Natural killer cell (primary cell): ENCODE results near the gene MAN1A2. TPM values are rescaled to one million over a fixed set of nuclear protein-coding genes. Genes with fewer than 3 reads are reported as not detected.
A peak's percentile ranks its signal among the peaks of the same experiment; 100 is the strongest.

Source experiments
- ATAC-seq, 3 donors: fragments of 150-1000 bp in 2 of 3; fragments of 200-7000 bp in 1 of 3; cut with Tn5 transposase; 1 replicate in 1 of 3; 2 replicates in 2 of 3; pipeline ENCODE4 v1.10.0; 2021; ENCODE audit warnings: mild to moderate bottlenecking in 2 of 3, moderate library complexity in 2 of 3
- DNase-seq, 2 donors: peaks; one replicate each; pipeline versions ENCODE4 v3.0.0 to v3.0.0-alpha.2; 2013 to 2021; ENCODE audit warnings: mixed read lengths in 1 of 2
- H3K27ac ChIP-seq: one replicate; pipeline ENCODE4 v1.5.1; 2013; ENCODE audit warnings: mild to moderate bottlenecking, low read length
- H3K27me3 ChIP-seq: one replicate; pipeline ENCODE4 v1.6.1; 2013; ENCODE audit warnings: low read length; ENCODE audit not compliant: control insufficient read depth, insufficient read depth
- H3K36me3 ChIP-seq: one replicate; pipeline ENCODE4 v1.6.1; 2013; ENCODE audit warnings: low read length; ENCODE audit not compliant: control insufficient read depth, insufficient read depth
- H3K4me1 ChIP-seq: one replicate; pipeline ENCODE4 v1.6.1; 2013; ENCODE audit warnings: low read length; ENCODE audit not compliant: control insufficient read depth, insufficient read depth
- H3K4me3 ChIP-seq: one replicate; pipeline ENCODE4 v1.5.1; 2013; ENCODE audit warnings: low read length
- H3K9me3 ChIP-seq: one replicate; pipeline ENCODE4 v1.6.1; 2013; ENCODE audit warnings: low read length; ENCODE audit not compliant: control insufficient read depth, insufficient read depth
- H3K27ac Mint-ChIP-seq, 2 donors: one replicate each; pipeline ENCODE4 v1.8.0; 2022; ENCODE audit warnings: mild to moderate bottlenecking in 2 of 2, mixed read lengths in 2 of 2, moderate library complexity in 1 of 2
- H3K27me3 Mint-ChIP-seq, 2 donors: one replicate each; pipeline ENCODE4 v1.8.0; 2022; ENCODE audit warnings: low read depth in 2 of 2, mixed read lengths in 2 of 2
- H3K36me3 Mint-ChIP-seq: one replicate; pipeline ENCODE4 v1.8.0; 2022; ENCODE audit warnings: mixed read lengths
- H3K4me1 Mint-ChIP-seq, 2 donors: one replicate each; pipeline ENCODE4 v1.8.0; 2022; ENCODE audit warnings: mixed read lengths in 2 of 2
- H3K4me3 Mint-ChIP-seq: one replicate; pipeline ENCODE4 v1.8.0; 2022; ENCODE audit warnings: mild to moderate bottlenecking, moderate library complexity, mixed read lengths
- H3K9me3 Mint-ChIP-seq, 2 donors: one replicate each; pipeline ENCODE4 v1.8.0; 2022; ENCODE audit warnings: mixed read lengths in 2 of 2
- WGBS: methylation state at CpG from one replicate; pipeline ENCODE4 v1.1.7; 2013; ENCODE audit warnings: missing lambda C conversion rate; ENCODE audit not compliant: insufficient coverage; 5-methylcytosine and 5-hydroxymethylcytosine counted together
- intact Hi-C: fragments of 100-400 bp; cut with micrococcal nuclease; formaldehyde crosslinking; loops from one replicate; pipeline ENCODE4 v1.14.2; 2022
- total RNA-seq, 4 donors: library from RNA; stranded (reverse); fragments of 120-200 nt in 1 of 4; gene quantifications; one replicate each; pipeline versions ENCODE4 v1.2.3 to v1.2.4, GENCODE V29; 2013 to 2022
- TF ChIP-seq, protein P1 (sequence below): fragments of 200-600 bp; IDR thresholded peaks from one replicate; pipeline ENCODE4 v1.8.0; 2022; ENCODE audit warnings: antibody characterized with exemption

MAN1A2 gene
- total RNA-seq, 3 donors from 2014 or later (not counting 1 experiment from before 2014, with no cell fraction given), result 75.5 to 90.0 (median 87.1) TPM

DNA sequence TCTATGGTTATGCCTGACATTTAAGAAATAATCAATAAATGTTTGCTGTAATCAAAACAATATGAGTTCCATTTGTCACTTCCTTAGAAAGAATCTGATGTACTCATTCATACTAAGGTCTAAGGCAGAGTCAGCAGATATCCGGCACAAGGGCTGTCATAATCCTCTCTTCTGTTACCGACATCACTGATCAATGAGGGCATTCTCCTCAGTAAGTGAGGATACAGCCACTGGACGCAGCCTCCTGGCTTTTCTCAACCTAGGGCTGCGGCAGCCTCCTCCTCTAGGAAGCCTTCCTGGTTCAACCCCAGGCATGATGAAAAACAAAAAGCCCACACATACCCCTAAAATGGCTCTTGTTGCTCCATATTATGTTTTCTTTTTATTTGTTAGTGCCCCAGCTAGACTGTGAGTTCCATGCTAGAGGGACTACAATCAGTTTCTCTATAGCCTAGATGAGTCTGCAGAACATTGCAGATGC is 197.9 kb downstream of the MAN1A2 start:
- peaks cover 7 to 10% of the 10 kb centered on the region in 2 donors for H3K27me3 Mint-ChIP-seq
- no peaks in the 10 kb centered on the region for H3K9me3 Mint-ChIP-seq

DNA sequence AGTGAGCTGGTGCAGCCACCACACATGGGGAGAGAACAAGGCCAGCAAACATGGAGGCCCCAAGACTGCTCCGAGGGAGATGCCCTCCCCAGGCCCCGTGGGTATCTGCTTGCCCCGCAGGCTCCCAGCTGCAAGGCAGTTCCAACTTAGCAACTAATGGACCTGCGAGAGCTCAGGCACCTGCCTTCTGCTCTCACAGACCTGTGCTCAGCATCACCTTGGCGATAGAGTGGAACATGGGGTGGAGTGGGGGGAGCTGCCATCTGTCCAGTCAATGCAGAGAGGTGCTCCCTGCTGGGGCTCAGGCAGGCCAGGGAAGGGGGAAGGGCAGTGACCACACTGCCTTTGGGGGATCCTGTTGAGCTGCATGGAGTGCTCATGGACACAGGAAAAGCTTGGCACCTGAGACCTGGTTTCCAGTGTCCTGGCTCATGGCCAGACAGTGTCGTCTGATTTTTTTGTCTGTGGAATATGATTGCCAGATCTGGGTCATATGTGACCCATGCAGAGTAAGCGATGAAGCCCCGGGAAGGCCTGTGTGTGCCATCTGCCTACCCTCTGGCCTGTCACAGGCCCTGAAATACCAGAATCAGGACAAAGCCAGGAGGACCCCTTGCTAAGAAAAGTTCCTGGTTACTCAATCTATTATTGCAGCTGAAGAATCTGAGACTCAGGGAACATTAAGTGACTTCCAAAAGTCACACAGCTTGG is 198.7 kb downstream of the MAN1A2 start:
- no peak overlapping the region for H3K27ac ChIP-seq
- peaks cover 4 to 5% of the 10 kb centered on the region in 2 donors for H3K4me1 Mint-ChIP-seq
- no peak overlapping the region for H3K4me3 ChIP-seq
- DNase-seq (peak in 1 of 2 donors; percentile 14), ATAC-seq (no peak)
- intact Hi-C loops, result no loop called here
- H3K4me3 Mint-ChIP-seq, result no peak overlapping the region
- H3K27me3 ChIP-seq, result no peaks in the 10 kb centered on the region
- no peaks in the 10 kb centered on the region for H3K36me3 Mint-ChIP-seq
- 91% methylated on average over 8 of the region's 8 CpGs for WGBS
- no peak overlapping the region for H3K27ac Mint-ChIP-seq
- H3K4me1 ChIP-seq, result no peaks in the 10 kb centered on the region
- H3K9me3 ChIP-seq, result no peaks in the 10 kb centered on the region
- TF ChIP-seq, protein P1, sequence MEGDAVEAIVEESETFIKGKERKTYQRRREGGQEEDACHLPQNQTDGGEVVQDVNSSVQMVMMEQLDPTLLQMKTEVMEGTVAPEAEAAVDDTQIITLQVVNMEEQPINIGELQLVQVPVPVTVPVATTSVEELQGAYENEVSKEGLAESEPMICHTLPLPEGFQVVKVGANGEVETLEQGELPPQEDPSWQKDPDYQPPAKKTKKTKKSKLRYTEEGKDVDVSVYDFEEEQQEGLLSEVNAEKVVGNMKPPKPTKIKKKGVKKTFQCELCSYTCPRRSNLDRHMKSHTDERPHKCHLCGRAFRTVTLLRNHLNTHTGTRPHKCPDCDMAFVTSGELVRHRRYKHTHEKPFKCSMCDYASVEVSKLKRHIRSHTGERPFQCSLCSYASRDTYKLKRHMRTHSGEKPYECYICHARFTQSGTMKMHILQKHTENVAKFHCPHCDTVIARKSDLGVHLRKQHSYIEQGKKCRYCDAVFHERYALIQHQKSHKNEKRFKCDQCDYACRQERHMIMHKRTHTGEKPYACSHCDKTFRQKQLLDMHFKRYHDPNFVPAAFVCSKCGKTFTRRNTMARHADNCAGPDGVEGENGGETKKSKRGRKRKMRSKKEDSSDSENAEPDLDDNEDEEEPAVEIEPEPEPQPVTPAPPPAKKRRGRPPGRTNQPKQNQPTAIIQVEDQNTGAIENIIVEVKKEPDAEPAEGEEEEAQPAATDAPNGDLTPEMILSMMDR, result no peak
- no peaks in the 10 kb centered on the region for H3K9me3 Mint-ChIP-seq
- H3K27me3 Mint-ChIP-seq, result peaks cover 5 to 10% of the 10 kb centered on the region in 2 donors
- no peaks in the 10 kb centered on the region for H3K36me3 ChIP-seq

More for the DNA sequence above, 197.9 kb downstream of the MAN1A2 start:
- no peak overlapping the region for H3K27ac ChIP-seq
- TF ChIP-seq, protein P1, result no peak
- no peaks in the 10 kb centered on the region for H3K27me3 ChIP-seq
- H3K27ac Mint-ChIP-seq, result no peak overlapping the region
- no peaks in the 10 kb centered on the region for H3K9me3 ChIP-seq
- WGBS, result 93% methylated on average over 4 of the region's 4 CpGs
- no peaks in the 10 kb centered on the region for H3K36me3 ChIP-seq
- no peak for DNase-seq
- intact Hi-C loops, result no loop called here
- ATAC-seq, result no peak
- no peak overlapping the region for H3K4me3 ChIP-seq
- peaks cover 4 to 5% of the 10 kb centered on the region in 2 donors for H3K4me1 Mint-ChIP-seq
- no peaks in the 10 kb centered on the region for H3K36me3 Mint-ChIP-seq
- H3K4me3 Mint-ChIP-seq, result no peak overlapping the region
- H3K4me1 ChIP-seq, result no peaks in the 10 kb centered on the region

DNA sequence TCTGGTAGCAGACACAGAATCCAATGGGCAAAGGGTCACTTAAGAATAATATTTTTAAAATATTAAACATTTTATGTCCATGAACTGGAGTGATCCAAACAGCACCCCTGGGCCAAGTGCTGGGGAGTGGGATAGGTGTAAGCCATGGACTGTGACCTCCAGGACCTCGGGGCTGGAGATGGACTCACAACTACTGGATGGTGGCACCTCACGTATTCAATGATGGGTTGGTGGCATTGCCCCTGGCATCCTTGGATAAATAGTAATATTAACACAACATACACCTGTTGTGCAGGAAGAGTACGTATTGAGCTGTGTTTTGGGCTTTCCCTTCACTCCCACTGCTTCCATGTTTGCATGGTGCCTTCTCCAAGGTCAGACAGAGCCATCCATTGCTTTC is 199.3 kb downstream of the MAN1A2 start:
- intact Hi-C loops, result no loop called here
- no peaks in the 10 kb centered on the region for H3K9me3 ChIP-seq
- TF ChIP-seq, protein P1, result no peak
- no peaks in the 10 kb centered on the region for H3K36me3 Mint-ChIP-seq
- WGBS, result 76% methylated on average over 3 of the region's 3 CpGs
- H3K27ac Mint-ChIP-seq, result no peak overlapping the region
- H3K27me3 ChIP-seq, result no peaks in the 10 kb centered on the region
- no peaks in the 10 kb centered on the region for H3K4me1 ChIP-seq
- H3K9me3 Mint-ChIP-seq, result no peaks in the 10 kb centered on the region
- H3K27me3 Mint-ChIP-seq, result peaks cover 5 to 10% of the 10 kb centered on the region in 2 donors
- no peak overlapping the region for H3K4me3 Mint-ChIP-seq
- no peaks in the 10 kb centered on the region for H3K36me3 ChIP-seq
- no peak for ATAC-seq
- peaks cover 7 to 8% of the 10 kb centered on the region in 2 donors for H3K4me1 Mint-ChIP-seq
- H3K27ac ChIP-seq, result no peak overlapping the region
- H3K4me3 ChIP-seq, result no peak overlapping the region
- no peak for DNase-seq
